ENCODE data around the gene ARHGAP6.

DNA sequence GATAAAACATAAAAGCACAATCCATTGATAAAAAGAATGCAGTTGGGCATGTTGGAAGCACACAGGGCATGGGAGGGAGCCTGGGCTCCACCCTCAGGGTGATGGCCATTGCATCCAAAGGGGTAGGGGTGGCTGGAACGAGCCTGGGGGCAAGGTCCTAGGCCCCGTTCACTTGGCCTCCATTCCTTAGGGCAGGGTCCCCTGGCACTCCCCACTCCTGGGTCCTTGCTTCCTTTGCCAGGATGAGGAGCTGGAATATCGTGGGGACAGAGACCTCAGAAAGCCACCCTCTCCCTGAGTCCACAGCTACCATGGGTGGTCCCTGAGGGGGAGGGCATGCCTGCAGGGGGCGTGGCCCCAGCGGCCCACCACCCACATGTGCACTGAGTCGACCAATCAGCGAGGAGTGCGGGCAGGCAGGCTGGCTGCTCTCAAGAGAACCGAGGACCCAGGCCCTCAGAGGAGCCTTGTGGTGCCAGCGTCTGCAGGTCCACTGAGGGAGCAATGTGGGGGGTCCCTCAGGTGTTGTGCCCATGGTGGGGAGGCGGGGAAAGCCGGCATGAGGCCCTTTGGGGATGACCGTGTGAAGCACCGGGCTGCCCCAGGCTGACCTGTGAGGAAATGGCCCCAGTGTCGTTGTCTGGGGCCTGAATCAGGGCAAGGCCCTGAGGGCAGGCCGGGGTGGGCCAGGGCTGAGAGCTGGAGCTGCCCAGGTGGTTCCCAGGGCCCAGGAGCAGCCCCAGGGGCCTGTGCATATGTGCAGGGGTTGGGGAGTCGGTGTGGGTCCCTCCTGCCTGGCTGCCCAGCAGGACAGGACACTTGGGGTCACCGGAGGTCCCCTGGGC is 451.2 kb downstream of the ARHGAP6 start:
- TF ChIP-seq POLR2AphosphoS5 (IDR thresholded peaks at IDR 0.05; ENCODE audit: borderline replicate concordance, low read depth, low read length) (no peak), EZH2 (IDR thresholded peaks at IDR 0.05) (no peak)

All from SK-N-MC (cell line).